ENCODE data around the gene NOB1.

Gene NOB1

DNA sequence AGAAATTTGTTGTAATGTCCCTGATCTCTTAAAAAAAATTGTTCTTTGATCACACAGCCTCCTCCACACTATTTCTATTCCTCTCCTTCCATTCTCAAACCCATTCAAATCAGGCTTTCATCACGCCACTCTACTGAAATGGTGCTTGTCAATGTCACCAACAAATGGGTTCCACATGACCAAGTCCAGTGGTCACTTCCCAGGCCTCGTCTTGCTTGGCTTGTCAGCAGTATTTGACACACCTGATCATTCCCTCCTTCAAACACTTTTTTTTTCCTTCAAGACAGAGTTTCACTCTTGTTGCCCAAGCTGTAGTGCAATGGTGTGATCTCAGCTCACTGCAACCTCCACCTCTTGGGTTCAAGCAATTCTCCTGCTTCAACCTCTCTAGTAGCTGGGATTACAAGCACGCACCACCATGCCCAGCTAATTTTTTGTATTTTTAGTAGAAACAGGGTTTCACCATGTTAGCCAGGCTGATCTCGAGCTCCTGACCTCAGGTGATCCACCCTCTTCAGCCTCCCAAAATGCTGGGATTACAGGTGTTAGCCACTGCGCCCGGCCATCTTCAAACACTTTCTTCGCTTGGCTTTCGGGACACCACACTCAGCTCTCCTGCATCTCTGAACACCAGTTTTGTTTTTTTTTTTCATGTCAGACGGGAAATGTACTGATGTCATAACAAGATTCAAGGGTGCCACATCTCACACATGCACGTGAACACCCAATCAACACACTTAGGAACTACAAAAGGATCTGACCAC is 46.6 kb downstream of the NOB1 start:
- DNase-seq (ENCODE audit: low spot score) (no peak), ATAC-seq (ENCODE audit: low read depth) (no peak)
- Histone ChIP-seq H3K27me3 (ENCODE audit: insufficient read depth, poor library complexity, severe bottlenecking) (no peaks in the 10 kb centered on the region), H3K27ac (ENCODE audit: poor library complexity, severe bottlenecking) (no peak overlapping the region), H3K4me3 (ENCODE audit: severe bottlenecking) (no peak overlapping the region), H3K9me3 (ENCODE audit: severe bottlenecking) (no peaks in the 10 kb centered on the region), H3K36me3 (ENCODE audit: low read depth) (peaks cover 62% of the 10 kb centered on the region), H3K4me1 (ENCODE audit: insufficient read depth, poor library complexity, severe bottlenecking) (peaks cover 24% of the 10 kb centered on the region)
- TF ChIP-seq, protein P1, sequence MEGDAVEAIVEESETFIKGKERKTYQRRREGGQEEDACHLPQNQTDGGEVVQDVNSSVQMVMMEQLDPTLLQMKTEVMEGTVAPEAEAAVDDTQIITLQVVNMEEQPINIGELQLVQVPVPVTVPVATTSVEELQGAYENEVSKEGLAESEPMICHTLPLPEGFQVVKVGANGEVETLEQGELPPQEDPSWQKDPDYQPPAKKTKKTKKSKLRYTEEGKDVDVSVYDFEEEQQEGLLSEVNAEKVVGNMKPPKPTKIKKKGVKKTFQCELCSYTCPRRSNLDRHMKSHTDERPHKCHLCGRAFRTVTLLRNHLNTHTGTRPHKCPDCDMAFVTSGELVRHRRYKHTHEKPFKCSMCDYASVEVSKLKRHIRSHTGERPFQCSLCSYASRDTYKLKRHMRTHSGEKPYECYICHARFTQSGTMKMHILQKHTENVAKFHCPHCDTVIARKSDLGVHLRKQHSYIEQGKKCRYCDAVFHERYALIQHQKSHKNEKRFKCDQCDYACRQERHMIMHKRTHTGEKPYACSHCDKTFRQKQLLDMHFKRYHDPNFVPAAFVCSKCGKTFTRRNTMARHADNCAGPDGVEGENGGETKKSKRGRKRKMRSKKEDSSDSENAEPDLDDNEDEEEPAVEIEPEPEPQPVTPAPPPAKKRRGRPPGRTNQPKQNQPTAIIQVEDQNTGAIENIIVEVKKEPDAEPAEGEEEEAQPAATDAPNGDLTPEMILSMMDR (IDR thresholded peaks at IDR 0.05; ENCODE audit: poor library complexity, severe bottlenecking): no peak

GRCh38 chr16:69706975-69707340 is 47.8 kb downstream of the NOB1 start:
- Histone ChIP-seq H3K9me3 (ENCODE audit: severe bottlenecking) (no peaks in the 10 kb centered on the region), H3K4me3 (ENCODE audit: severe bottlenecking) (no peak overlapping the region), H3K27me3 (ENCODE audit: insufficient read depth, poor library complexity, severe bottlenecking) (no peaks in the 10 kb centered on the region), H3K4me1 (ENCODE audit: insufficient read depth, poor library complexity, severe bottlenecking) (peaks cover 19% of the 10 kb centered on the region), H3K36me3 (ENCODE audit: low read depth) (peaks cover 62% of the 10 kb centered on the region), H3K27ac (ENCODE audit: poor library complexity, severe bottlenecking) (no peak overlapping the region)
- ATAC-seq (ENCODE audit: low read depth) (no peak), DNase-seq (ENCODE audit: low spot score) (no peak)
- TF ChIP-seq, protein P1 (IDR thresholded peaks at IDR 0.05; ENCODE audit: poor library complexity, severe bottlenecking): no peak

GRCh38 chr16:69706256-69706974 is 48.3 kb downstream of the NOB1 start:
- Histone ChIP-seq H3K27ac (ENCODE audit: poor library complexity, severe bottlenecking) (no peak overlapping the region), H3K9me3 (ENCODE audit: severe bottlenecking) (no peaks in the 10 kb centered on the region), H3K36me3 (ENCODE audit: low read depth) (peaks cover 59% of the 10 kb centered on the region), H3K4me1 (ENCODE audit: insufficient read depth, poor library complexity, severe bottlenecking) (peaks cover 13% of the 10 kb centered on the region), H3K27me3 (ENCODE audit: insufficient read depth, poor library complexity, severe bottlenecking) (no peaks in the 10 kb centered on the region), H3K4me3 (ENCODE audit: severe bottlenecking) (no peak overlapping the region)
- TF ChIP-seq, protein P1 (IDR thresholded peaks at IDR 0.05; ENCODE audit: poor library complexity, severe bottlenecking): no peak
- no peak for ATAC-seq (ENCODE audit: low read depth)
- DNase-seq (ENCODE audit: low spot score): no peak

- TF ChIP-seq, protein P1 (IDR thresholded peaks at IDR 0.05; ENCODE audit: poor library complexity, severe bottlenecking): no peak
- no peaks in the 10 kb centered on the region for H3K27me3 ChIP-seq (ENCODE audit: insufficient read depth, poor library complexity, severe bottlenecking)
- H3K4me1 ChIP-seq (ENCODE audit: insufficient read depth, poor library complexity, severe bottlenecking): peaks cover 7% of the 10 kb centered on the region
- no peak for ATAC-seq (ENCODE audit: low read depth)
- H3K27ac ChIP-seq (ENCODE audit: poor library complexity, severe bottlenecking): no peak overlapping the region
- H3K4me3 ChIP-seq (ENCODE audit: severe bottlenecking): no peak overlapping the region
- peaks cover 59% of the 10 kb centered on the region for H3K36me3 ChIP-seq (ENCODE audit: low read depth)
- H3K9me3 ChIP-seq (ENCODE audit: severe bottlenecking): no peaks in the 10 kb centered on the region
- no peak for DNase-seq (ENCODE audit: low spot score)
These were observed 51.1 kb downstream of the NOB1 start for GRCh38 chr16:69703638-69704037.

DNA sequence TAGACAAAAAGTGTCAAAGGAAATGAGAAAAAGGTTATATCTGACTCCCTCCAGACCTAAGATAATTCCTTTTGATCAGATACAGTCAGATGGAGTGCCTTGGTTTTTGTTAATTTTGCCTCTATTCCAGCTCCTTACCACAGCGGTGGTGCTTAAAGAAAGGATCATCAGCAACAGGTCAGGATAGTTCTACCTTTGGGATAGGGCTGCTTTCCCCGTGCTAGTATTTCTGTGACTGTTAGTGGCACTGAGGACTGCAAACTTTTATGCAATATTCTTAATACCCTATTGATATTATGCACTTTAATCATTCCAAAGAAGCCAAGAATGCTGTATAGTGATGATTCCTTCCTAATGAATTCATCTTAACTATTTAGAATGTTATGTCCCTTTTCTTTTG is 52.9 kb downstream of the NOB1 start:
- Histone ChIP-seq H3K4me1 (ENCODE audit: insufficient read depth, poor library complexity, severe bottlenecking) (peaks cover 7% of the 10 kb centered on the region), H3K27ac (ENCODE audit: poor library complexity, severe bottlenecking) (no peak overlapping the region), H3K27me3 (ENCODE audit: insufficient read depth, poor library complexity, severe bottlenecking) (no peaks in the 10 kb centered on the region), H3K4me3 (ENCODE audit: severe bottlenecking) (no peak overlapping the region), H3K36me3 (ENCODE audit: low read depth) (peaks cover 71% of the 10 kb centered on the region), H3K9me3 (ENCODE audit: severe bottlenecking) (no peaks in the 10 kb centered on the region)
- ATAC-seq (ENCODE audit: low read depth) (no peak), DNase-seq (ENCODE audit: low spot score) (no peak)
- TF ChIP-seq, protein P1 (IDR thresholded peaks at IDR 0.05; ENCODE audit: poor library complexity, severe bottlenecking): no peak
